Stomach (tissue), 4 donors: Measurements from ENCODE around the gene DOK6.

Experiments used
- POLR2A ChIP-seq, 4 donors: fragments of 450-650 bp; IDR thresholded peaks; one replicate each; pipeline ENCODE4 v1.6.1; 2016; ENCODE audit warnings: antibody characterized with exemption in 4 of 4, control low read depth in 2 of 4, mild to moderate bottlenecking in 1 of 4, moderate library complexity in 1 of 4
- POLR2AphosphoS5 ChIP-seq, 3 donors: sonication (generic); formaldehyde crosslinking; IDR thresholded peaks; one replicate each; pipeline ENCODE4 v1.6.1; 2016; ENCODE audit warnings: antibody characterized with exemption in 3 of 3

DNA sequence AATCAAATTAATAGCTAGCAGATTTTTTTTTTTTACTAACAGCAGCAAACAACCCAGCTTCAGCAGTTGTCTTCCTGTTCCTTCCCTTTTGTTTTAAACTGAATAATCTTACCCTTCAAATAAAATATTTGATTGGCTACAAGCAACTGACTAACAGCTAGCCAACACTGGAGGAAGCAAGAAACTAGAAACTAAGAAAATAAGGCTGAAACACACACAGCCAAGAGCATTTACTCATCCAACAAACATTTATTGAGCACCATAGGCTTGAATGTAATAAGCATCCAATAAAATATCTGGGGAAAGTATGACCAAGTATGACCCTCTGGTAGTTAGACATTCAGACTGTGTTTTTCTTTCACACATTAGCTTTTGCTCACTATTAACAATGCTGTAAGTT, 357.8 kb downstream of the DOK6 start:
- TF ChIP-seq POLR2A (IDR thresholded peaks at IDR 0.05) (no peak), POLR2AphosphoS5 (IDR thresholded peaks at IDR 0.05) (no peak)
